Neuronal stem cell (in vitro differentiated cells): ENCODE measurements around the gene B4GALNT4.
A peak's percentile ranks its signal among the peaks of the same experiment; 100 is the strongest.
"Not testable (repeated sequence)": the region's sequence is repeated elsewhere in the genome, so short reads cannot be mapped to it uniquely, and the experiment has no call there.

Experiments used
- DNase-seq: peaks from one replicate; pipeline ENCODE4 v3.0.0-alpha.2; 2013; ENCODE audit warnings: low spot score
- H2AFZ ChIP-seq: one replicate; pipeline ENCODE4 v1.6.1; 2013; ENCODE audit warnings: mild to moderate bottlenecking, low read length, inconsistent platforms
- H2AK5ac ChIP-seq: 2 replicates; pipeline ENCODE4 v1.6.1; 2013; ENCODE audit warnings: low read depth, mild to moderate bottlenecking, inconsistent platforms, low read length, moderate library complexity, mixed read lengths
- H2BK120ac ChIP-seq: 2 replicates; pipeline ENCODE4 v1.6.1; 2013; ENCODE audit warnings: low read depth, mild to moderate bottlenecking, inconsistent platforms, low read length, moderate library complexity, mixed read lengths
- H2BK12ac ChIP-seq: one replicate; pipeline ENCODE4 v1.6.1; 2013; ENCODE audit warnings: low read length, inconsistent platforms
- H2BK15ac ChIP-seq: 2 replicates; pipeline ENCODE4 v1.6.1; 2013; ENCODE audit warnings: mild to moderate bottlenecking, low read length, inconsistent platforms, mixed read lengths
- H2BK5ac ChIP-seq: one replicate; pipeline ENCODE4 v1.6.1; 2013; ENCODE audit warnings: inconsistent platforms, mild to moderate bottlenecking, low read length, moderate library complexity
- H3K14ac ChIP-seq: one replicate; pipeline ENCODE4 v1.6.1; 2013; ENCODE audit warnings: low read length, inconsistent platforms
- H3K18ac ChIP-seq: 2 replicates; pipeline ENCODE4 v1.6.1; 2013; ENCODE audit warnings: low read length, inconsistent platforms
- H3K23ac ChIP-seq: 2 replicates; pipeline ENCODE4 v1.6.1; 2013; ENCODE audit warnings: low read depth, mild to moderate bottlenecking, mixed read lengths, low read length, inconsistent platforms; ENCODE audit not compliant: poor library complexity
- H3K27ac ChIP-seq: replicated peaks from 3 replicates; pipeline ENCODE4 v1.5.1; 2013; ENCODE audit warnings: low read length, inconsistent platforms
- H3K27me3 ChIP-seq, 3 experiments: 2 replicates each; pipeline ENCODE4 v1.6.1; 2013; ENCODE audit warnings: low read length in 3 of 3, mild to moderate bottlenecking in 2 of 3, inconsistent platforms in 1 of 3, low read depth in 1 of 3, mixed read lengths in 1 of 3, moderate library complexity in 1 of 3; ENCODE audit not compliant: control insufficient read depth in 3 of 3, insufficient read depth in 3 of 3
- H3K36me3 ChIP-seq, 2 donors: replicated peaks in 1 of 2; 2 replicates each; pipeline ENCODE4 v1.6.1; 2013; ENCODE audit warnings: low read length in 2 of 2; ENCODE audit not compliant: control insufficient read depth in 2 of 2, insufficient read depth in 2 of 2
- H3K4ac ChIP-seq: 2 replicates; pipeline ENCODE4 v1.6.1; 2013; ENCODE audit warnings: inconsistent platforms, mild to moderate bottlenecking, low read length, moderate library complexity
- H3K4me1 ChIP-seq, 2 donors: 1 replicate in 1 of 2; 2 replicates in 1 of 2; pipeline ENCODE4 v1.6.1; 2013; ENCODE audit warnings: low read length in 2 of 2, low read depth in 1 of 2; ENCODE audit not compliant: control insufficient read depth in 2 of 2, insufficient read depth in 1 of 2
- H3K4me2 ChIP-seq: one replicate; pipeline ENCODE4 v1.6.1; 2013; ENCODE audit warnings: mild to moderate bottlenecking, low read length, inconsistent platforms; ENCODE audit not compliant: insufficient read depth, poor library complexity, severe bottlenecking
- H3K4me3 ChIP-seq, 2 donors: 2 replicates each; pipeline ENCODE4 v1.5.1; 2013; ENCODE audit warnings: low read length in 2 of 2, mild to moderate bottlenecking in 2 of 2, inconsistent platforms in 1 of 2, moderate library complexity in 1 of 2
- H3K79me1 ChIP-seq: one replicate; pipeline ENCODE4 v1.6.1; 2013; ENCODE audit warnings: low read depth, mild to moderate bottlenecking, inconsistent platforms, low read length, moderate library complexity
- H3K9ac ChIP-seq: one replicate; pipeline ENCODE4 v1.6.1; 2013; ENCODE audit warnings: mild to moderate bottlenecking, low read depth, low read length, inconsistent platforms; ENCODE audit not compliant: poor library complexity
- H3K9me3 ChIP-seq, 2 donors: replicated peaks in 1 of 2; 2 replicates each; pipeline versions ENCODE3 to v1.6.1; 2013; ENCODE audit warnings: low read length in 2 of 2, mild to moderate bottlenecking in 2 of 2, inconsistent platforms in 1 of 2, low read depth in 1 of 2, mixed read lengths in 1 of 2, moderate library complexity in 1 of 2; ENCODE audit not compliant: control insufficient read depth in 2 of 2, insufficient read depth in 1 of 2
- H4K8ac ChIP-seq: one replicate; pipeline ENCODE4 v1.6.1; 2013; ENCODE audit warnings: low read depth, mild to moderate bottlenecking, inconsistent platforms, low read length, moderate library complexity
- H4K91ac ChIP-seq: one replicate; pipeline ENCODE4 v1.6.1; 2013; ENCODE audit warnings: low read length, low read depth, mild to moderate bottlenecking, inconsistent platforms; ENCODE audit not compliant: poor library complexity
- WGBS, 2 donors: extraction: QIAGEN DNeasy Blood & Tissue Kit; methylation state at CpG; one replicate each; pipeline ENCODE4 v1.1.7; 2013; ENCODE audit warnings: missing lambda C conversion rate in 2 of 2, mixed read lengths in 1 of 2; ENCODE audit not compliant: insufficient read length in 2 of 2, insufficient replicate concordance in 1 of 2; ENCODE audit errors: extremely low coverage in 2 of 2; 5-methylcytosine and 5-hydroxymethylcytosine counted together

The B4GALNT4 gene

DNA sequence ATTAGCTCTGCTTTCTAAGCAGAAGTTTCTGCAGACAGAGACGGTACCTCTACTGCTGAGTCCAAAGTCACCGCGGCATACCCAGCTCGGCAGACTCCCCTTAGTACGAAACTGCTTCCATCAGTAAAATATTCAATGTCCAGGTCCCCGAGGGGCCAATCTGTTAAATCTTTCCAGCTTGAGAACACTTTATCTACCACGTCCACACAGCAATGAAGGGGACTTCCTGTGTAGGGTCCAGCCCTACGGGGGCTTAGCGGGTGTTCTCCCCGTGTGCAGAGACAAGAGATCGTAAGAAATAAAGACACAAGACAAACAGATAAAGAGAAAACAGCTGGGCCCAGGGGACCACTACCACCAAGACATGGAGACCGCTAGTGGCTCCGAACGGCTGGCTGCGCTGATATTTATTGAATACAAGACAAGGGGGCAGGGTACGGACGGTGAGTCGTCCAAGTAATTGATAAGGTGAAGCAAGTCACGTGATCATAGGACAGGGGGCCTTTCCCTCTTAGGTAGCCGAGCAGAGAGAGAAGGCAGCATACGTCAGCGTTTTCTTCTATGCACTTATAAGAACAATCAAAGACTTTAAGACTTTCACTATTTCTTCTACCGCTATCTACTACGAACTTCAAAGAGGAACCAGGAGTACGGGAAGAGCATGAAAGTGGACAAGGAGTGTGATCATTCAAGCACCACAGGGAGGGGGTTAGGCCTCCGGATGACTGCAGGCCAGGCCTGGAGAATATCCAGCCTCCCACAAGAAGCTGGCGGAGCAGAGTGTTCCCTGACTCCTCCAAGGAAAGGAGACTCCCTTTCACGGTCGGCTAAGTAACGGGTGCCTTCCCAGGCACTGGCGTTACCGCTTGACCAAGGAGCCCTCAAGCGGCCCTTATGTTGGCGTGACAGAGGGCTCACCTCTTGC lies 44.4 kb upstream of the B4GALNT4 start:
- not testable (repeated sequence) for H4K91ac ChIP-seq, DNase-seq, H3K23ac ChIP-seq, H3K27ac ChIP-seq, H3K79me1 ChIP-seq, H4K8ac ChIP-seq, H3K27me3 ChIP-seq, H3K14ac ChIP-seq, H2BK120ac ChIP-seq, H2AK5ac ChIP-seq, H2BK5ac ChIP-seq, H3K36me3 ChIP-seq, H3K9me3 ChIP-seq, H2BK12ac ChIP-seq, H3K4me3 ChIP-seq, H3K9ac ChIP-seq, H3K4ac ChIP-seq, H3K18ac ChIP-seq, H3K4me2 ChIP-seq
- no CpG with 5 or more reads among the region's 34 CpGs for whole genome bisulfite sequencing, 2 donors
- Histone ChIP-seq H3K4me1 (peaks cover 7 to 28% of the 10 kb centered on the region in 2 donors), H2AFZ (peak overlapping the region; percentile 68), H2BK15ac (peak overlapping the region; percentile 3)

DNA sequence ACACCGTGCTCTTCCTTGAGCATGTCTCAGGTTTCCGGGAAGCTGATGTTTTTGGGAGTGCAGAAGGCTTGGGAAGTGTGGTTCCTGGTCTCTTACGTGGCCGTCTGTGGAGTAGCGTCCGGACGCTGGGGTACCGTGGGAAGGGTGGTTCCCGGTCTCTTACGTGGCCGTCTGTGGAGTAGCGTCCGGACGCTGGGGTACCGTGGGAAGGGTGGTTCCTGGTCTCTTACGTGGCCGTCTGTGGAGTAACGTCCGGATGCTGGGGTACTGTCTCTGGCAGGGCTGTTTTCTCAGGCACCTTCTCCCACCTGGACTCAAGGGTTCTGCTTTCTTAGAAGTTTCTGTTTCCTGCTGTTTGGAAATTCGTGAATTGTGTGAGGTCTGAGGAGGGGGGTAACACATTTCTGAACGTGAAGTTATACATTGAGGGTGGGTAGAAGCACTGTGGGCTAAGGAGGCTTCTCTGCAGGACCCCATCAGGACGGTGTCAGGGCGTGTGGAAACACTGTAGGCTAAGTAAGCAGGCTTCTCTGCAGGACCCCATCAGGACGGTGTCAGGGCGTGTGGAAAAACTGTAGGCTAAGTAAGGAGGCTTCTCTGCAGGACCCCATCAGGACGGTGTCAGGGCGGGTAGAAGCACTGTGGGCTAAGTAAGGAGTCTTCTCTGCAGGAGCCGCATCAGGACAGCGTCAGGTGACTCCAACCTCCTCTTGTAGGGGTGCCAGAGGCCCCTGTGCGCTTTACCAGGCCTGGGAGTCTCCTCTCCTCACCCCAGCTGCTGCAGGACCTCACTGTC lies 43.3 kb upstream of the B4GALNT4 start:
- Histone ChIP-seq H2BK5ac (peak overlapping the region; percentile 54), H3K27me3 (no peaks in the 10 kb centered on the region), H2BK12ac (no peak overlapping the region), H3K4me2 (no peak overlapping the region), H3K36me3 (no peaks in the 10 kb centered on the region), H2AFZ (peak overlapping the region; percentile 74), H3K23ac (no peak overlapping the region), H3K4me1 (peaks cover 3 to 24% of the 10 kb centered on the region in 2 donors), H3K18ac (peak overlapping the region; percentile 81), H3K9me3 (no peaks in the 10 kb centered on the region), H3K14ac (no peak overlapping the region), H2AK5ac (peak overlapping the region; percentile 100), H2BK120ac (peak overlapping the region; percentile 76), H3K27ac (no peak overlapping the region), H4K8ac (no peak overlapping the region), H2BK15ac (peak overlapping the region; percentile 60), H3K79me1 (no peaks in the 10 kb centered on the region), H3K4me3 (no peak overlapping the region), H3K4ac (peak overlapping the region; percentile 4), H3K9ac (no peak overlapping the region), H4K91ac (no peak overlapping the region)
- no CpG with 5 or more reads among the region's 30 CpGs for WGBS, 2 donors
- DNase-seq: no peak

DNA sequence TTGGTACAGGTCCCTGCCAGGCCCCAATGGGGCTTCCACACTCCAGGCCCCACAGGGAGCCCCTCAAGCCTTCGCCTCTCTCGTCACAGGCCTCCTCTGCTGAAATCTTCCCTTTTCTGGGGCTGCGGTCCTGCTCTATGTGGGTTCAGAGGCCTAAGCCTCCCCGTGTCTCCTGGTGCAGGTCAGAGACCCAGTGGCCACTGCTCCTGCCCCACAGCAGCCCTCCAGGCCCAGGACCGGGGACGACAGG lies 42.8 kb upstream of the B4GALNT4 start:
- WGBS, 2 donors: no CpG with 5 or more reads among the region's 6 CpGs
- Histone ChIP-seq H3K4ac (peak overlapping the region; percentile 4), H3K14ac (no peak overlapping the region), H3K4me2 (no peak overlapping the region), H2BK12ac (peak overlapping the region; percentile 82), H2BK15ac (peak overlapping the region; percentile 60), H2AK5ac (peak overlapping the region; percentile 100), H2BK5ac (peak overlapping the region; percentile 54), H3K9ac (no peak overlapping the region), H3K27me3 (no peaks in the 10 kb centered on the region), H3K9me3 (peaks cover 0 to 5% of the 10 kb centered on the region in 2 donors), H3K27ac (no peak overlapping the region), H3K23ac (no peak overlapping the region), H2AFZ (peak overlapping the region; percentile 74), H2BK120ac (peak overlapping the region; percentile 76), H3K18ac (peak overlapping the region; percentile 81), H3K4me3 (no peak overlapping the region), H3K4me1 (peaks cover 3 to 23% of the 10 kb centered on the region in 2 donors), H4K8ac (no peak overlapping the region), H3K36me3 (no peaks in the 10 kb centered on the region), H4K91ac (no peak overlapping the region), H3K79me1 (no peaks in the 10 kb centered on the region)
- DNase-seq: no peak
